HG03280 (cell line): ENCODE data around the gene BRSK1.

ENCODE experiments used
- ATAC-seq: cut with Tn5 transposase; IDR thresholded peaks from one replicate; pipeline ENCODE4 v1.9.1; 2021; ENCODE audit warnings: mild to moderate bottlenecking, moderate library complexity; ENCODE audit not compliant: unreplicated experiment

The BRSK1 gene

GRCh38 chr19:55273978-55274707 lies 9.7 kb upstream of the BRSK1 start:
- ATAC-seq: no peak

- ATAC-seq: no peak
Observed at GRCh38 chr19:55275851-55276719, 7.7 kb upstream of the BRSK1 start.

GRCh38 chr19:55276720-55277430 lies 6.9 kb upstream of the BRSK1 start:
- ATAC-seq: no peak

GRCh38 chr19:55277494-55277893 lies 6.3 kb upstream of the BRSK1 start:
- no peak for ATAC-seq

GRCh38 chr19:55278391-55279135 lies 5.2 kb upstream of the BRSK1 start:
- ATAC-seq: no peak

GRCh38 chr19:55279340-55279739 lies 4.5 kb upstream of the BRSK1 start:
- ATAC-seq: no peak

GRCh38 chr19:55279770-55280643 lies 3.8 kb upstream of the BRSK1 start, which contains the start of gene HSPBP1:
HSPBP1 (minus strand) TSS chr19:55280110; CDS start chr19:55279608, 502 bp downstream.
- peak; percentile 69 for ATAC-seq

- no peak for ATAC-seq
Observed at GRCh38 chr19:55284405-55285058, 735 bp downstream of the BRSK1 start.

- ATAC-seq: no peak
Observed at GRCh38 chr19:55285229-55285890, 1.6 kb downstream of the BRSK1 start.

GRCh38 chr19:55287361-55288079 lies 3.7 kb downstream of the BRSK1 start:
- no peak for ATAC-seq

- ATAC-seq: no peak
Observed at GRCh38 chr19:55289117-55289796, 5.5 kb downstream of the BRSK1 start.

- no peak for ATAC-seq
Observed at GRCh38 chr19:55297267-55297666, 13.5 kb downstream of the BRSK1 start.

GRCh38 chr19:55299991-55300390 lies 16.2 kb downstream of the BRSK1 start:
- ATAC-seq: no peak

- ATAC-seq: no peak
Observed at GRCh38 chr19:55300886-55301458, 17.2 kb downstream of the BRSK1 start.

- peak; percentile 73 for ATAC-seq
Observed at GRCh38 chr19:55301459-55302317, 17.9 kb downstream of the BRSK1 start.

- ATAC-seq: no peak
Observed at GRCh38 chr19:55302318-55302703, 18.5 kb downstream of the BRSK1 start.
